ENCODE measurements around the gene HSPA4L.

- TF ChIP-seq CTCF (IDR thresholded peaks at IDR 0.05; ENCODE audit: low read length) (peak; percentile 5; the same call in 1 of the 2 replicates), EZH2 (IDR thresholded peaks at IDR 0.05; ENCODE audit: borderline replicate concordance, low read length) (no peak)
Measured at GRCh38 chr4:127881563-127881864, 99.4 kb downstream of the HSPA4L start.
